WTC11 (cell line): ENCODE results near the gene ATP8B3.

ENCODE experiments used
- NFYB ChIP-seq: sonication (generic); formaldehyde crosslinking; conservative IDR thresholded peaks from 2 replicates; pipeline ENCODE4 v1.8.0; 2022; ENCODE audit warnings: low read depth, missing genetic modification reagents
- SOX15 ChIP-seq: fragments of 250-450 bp; sonication (Bioruptor Pico); IDR thresholded peaks from 2 replicates; pipeline ENCODE4 v1.9.0; 2021; ENCODE audit warnings: mild to moderate bottlenecking
- TF ChIP-seq, protein P1 (sequence below): sonication (generic); formaldehyde crosslinking; conservative IDR thresholded peaks from 2 replicates; pipeline ENCODE4 v1.8.1; 2022; ENCODE audit warnings: mild to moderate bottlenecking, missing genetic modification reagents
- TF ChIP-seq, protein P2 (sequence below): sonication (generic); formaldehyde crosslinking; IDR thresholded peaks from 2 replicates; pipeline ENCODE4 v1.8.1; 2023; ENCODE audit warnings: mild to moderate bottlenecking, moderate library complexity, missing genetic modification reagents

DNA sequence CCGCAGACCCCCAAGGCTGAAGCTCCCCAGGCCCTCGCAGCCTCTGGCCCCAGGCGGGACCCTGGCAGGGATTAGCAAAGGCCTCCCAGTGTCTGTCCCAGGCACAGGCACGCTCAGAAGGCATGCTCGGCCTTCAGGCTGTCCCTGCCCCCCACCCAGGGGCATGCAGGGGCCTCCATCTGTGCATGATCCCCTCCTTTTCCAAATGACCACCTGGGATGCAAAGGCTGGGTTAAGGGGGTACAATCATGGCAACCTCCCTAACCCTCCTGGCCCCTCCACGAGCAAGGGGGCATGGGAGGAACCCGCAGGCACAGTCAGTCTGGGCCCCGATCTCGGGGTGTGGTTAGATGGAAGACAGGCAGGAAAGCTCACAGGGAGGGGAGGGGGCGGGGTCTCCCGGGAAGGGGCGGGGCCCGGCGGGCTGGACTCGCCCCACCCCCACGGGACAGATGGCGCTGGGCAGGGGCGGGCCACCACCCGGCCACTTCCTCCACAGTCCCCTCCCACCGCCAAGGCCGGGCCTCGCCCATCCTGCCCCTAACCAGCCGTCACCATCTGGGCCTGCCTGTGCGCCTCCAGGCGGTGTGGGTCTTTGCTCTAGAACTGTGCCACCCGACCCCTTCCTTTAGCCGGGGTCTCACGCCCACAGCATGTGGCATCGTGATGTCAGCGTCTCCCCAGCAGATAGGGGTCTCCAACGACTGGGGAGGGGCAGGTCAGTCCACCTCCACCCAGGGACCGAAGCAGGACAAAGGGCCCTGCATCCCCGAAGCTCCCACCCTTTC, 43.2 kb upstream of the ATP8B3 start:
- no peak for TF ChIP-seq NFYB (CRISPR knock-in tag)
- TF ChIP-seq, protein P1, sequence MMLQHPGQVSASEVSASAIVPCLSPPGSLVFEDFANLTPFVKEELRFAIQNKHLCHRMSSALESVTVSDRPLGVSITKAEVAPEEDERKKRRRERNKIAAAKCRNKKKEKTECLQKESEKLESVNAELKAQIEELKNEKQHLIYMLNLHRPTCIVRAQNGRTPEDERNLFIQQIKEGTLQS, result no peak
- TF ChIP-seq, protein P2, sequence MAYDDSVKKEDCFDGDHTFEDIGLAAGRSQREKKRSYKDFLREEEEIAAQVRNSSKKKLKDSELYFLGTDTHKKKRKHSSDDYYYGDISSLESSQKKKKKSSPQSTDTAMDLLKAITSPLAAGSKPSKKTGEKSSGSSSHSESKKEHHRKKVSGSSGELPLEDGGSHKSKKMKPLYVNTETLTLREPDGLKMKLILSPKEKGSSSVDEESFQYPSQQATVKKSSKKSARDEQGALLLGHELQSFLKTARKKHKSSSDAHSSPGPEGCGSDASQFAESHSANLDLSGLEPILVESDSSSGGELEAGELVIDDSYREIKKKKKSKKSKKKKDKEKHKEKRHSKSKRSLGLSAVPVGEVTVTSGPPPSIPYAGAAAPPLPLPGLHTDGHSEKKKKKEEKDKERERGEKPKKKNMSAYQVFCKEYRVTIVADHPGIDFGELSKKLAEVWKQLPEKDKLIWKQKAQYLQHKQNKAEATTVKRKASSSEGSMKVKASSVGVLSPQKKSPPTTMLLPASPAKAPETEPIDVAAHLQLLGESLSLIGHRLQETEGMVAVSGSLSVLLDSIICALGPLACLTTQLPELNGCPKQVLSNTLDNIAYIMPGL (CRISPR knock-in tag), result no peak
- no peak for TF ChIP-seq SOX15 (CRISPR knock-in tag)
